Sigmoid colon (tissue), 4 donors: ENCODE results near the gene FOXP1.

Source experiments
- CTCF ChIP-seq, 4 experiments: fragments of 450-650 bp in 3 of 4; fragments of 200-600 bp in 1 of 4; IDR thresholded peaks; one replicate each; pipeline ENCODE4 v1.5.1; 2016 to 2019; ENCODE audit warnings: antibody characterized with exemption in 4 of 4, mild to moderate bottlenecking in 3 of 4, moderate library complexity in 2 of 4
- EP300 ChIP-seq, 4 donors: sonication (generic); formaldehyde crosslinking; IDR thresholded peaks; one replicate each; pipeline ENCODE4 v1.6.1; 2017; ENCODE audit warnings: antibody characterized with exemption in 4 of 4
- POLR2AphosphoS5 ChIP-seq, 4 donors: sonication (generic); formaldehyde crosslinking; IDR thresholded peaks; one replicate each; pipeline ENCODE4 v1.6.1; 2017; ENCODE audit warnings: antibody characterized with exemption in 4 of 4

DNA sequence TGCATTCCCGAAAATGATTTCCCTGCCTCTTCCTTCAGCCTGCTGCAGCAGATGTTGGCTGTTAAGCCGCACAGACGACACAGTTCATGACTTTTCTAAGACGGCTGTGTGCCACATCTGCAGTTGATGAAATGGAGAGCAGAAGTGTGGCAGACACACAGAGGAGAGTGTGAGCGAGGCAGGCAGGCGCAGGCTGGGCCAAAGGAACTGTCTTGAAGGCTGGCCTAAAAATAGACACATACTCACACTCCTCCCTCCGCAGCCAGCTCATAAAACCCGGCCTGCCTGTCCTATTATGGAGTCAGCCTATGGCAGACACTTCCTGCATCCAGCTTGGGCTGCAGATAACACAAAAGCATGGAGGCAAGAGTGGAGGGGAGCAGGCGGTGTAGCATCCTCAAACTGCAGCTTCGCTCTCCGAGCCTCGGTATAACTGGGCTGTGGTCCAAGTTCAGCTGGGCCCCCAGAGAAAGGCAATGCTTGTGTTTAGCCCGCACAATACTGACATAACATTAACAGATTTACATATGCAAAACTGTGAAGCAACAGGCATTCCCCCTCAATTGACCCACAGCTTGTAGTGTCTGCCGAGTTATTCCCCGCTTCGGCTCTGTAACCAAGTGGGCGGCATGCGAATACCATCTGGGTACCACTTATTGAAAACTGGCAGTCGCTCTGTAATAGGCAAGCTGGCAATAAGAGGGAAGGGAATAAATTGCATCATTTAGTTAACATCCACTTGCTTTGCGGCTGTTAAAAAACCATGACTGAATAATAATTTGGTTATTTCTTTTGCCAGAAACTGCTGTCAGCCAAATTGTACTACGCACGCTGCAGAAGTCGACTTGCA, 40.8 kb downstream of the FOXP1 start:
- TF ChIP-seq CTCF (IDR thresholded peaks at IDR 0.05) (no peak), EP300 (IDR thresholded peaks at IDR 0.05) (peak in 1 of 4 donors; percentile 43), POLR2AphosphoS5 (IDR thresholded peaks at IDR 0.05) (peak; percentile 54 to 82 (median 71))
